Measurements from ENCODE around the gene EFNB3. TPM values are rescaled to one million over a fixed set of nuclear protein-coding genes. Genes with fewer than 3 reads are reported as not detected.

The EFNB3 gene
- total RNA-seq, 4 donors from 2014 or later, result 6.2 to 9.2 (median 9.0) TPM

DNA sequence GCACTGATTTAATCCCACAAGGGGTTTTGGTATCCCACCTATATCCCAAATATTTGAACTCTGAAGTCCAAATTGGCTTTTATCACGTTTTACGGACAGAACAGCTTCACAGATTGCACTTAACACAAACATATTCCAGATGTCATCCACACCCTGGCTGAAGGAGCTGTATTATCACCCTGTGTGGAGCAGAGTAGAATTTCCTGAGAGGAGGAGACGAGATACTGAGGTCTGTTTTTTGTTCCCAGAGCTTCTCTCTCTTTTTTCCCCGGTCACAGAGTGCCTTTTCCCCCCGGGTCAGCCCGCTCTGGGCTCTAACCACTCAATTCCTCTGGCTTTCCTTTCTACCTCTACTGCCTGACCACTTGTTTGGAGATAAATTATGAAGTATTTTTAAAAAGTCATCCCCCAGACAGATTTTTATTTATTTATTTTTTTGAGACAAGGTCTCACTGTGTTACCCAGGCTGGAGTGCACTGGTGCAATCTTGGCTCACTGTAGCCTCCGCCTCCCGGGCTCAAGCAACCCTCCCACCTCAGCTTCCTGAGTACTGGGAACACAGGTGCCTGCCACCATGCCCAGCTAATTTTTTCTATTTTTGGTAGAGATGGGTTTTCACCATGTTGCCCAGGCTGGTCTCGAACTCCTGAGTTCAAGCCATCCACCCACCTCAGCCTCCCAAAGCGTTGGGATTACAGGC is 43.2 kb downstream of the EFNB3 start:
- Histone ChIP-seq H3K4me1 (peaks cover 3% of the 10 kb centered on the region), H3K27me3 (no peaks in the 10 kb centered on the region), H3K36me3 (no peaks in the 10 kb centered on the region), H3K9me3 (no peaks in the 10 kb centered on the region), H3K27ac (no peak overlapping the region), H3K4me3 (no peak overlapping the region)
- no peak for DNase-seq (ENCODE audit: low spot score in 2 of 2)
- WGBS, result 64% methylated on average over 10 of the region's 10 CpGs
- TF ChIP-seq POLR2A (IDR thresholded peaks at IDR 0.05) (no peak), EP300 (IDR thresholded peaks at IDR 0.05) (no peak), POLR2AphosphoS5 (IDR thresholded peaks at IDR 0.05) (no peak)
- TF ChIP-seq, protein P1, sequence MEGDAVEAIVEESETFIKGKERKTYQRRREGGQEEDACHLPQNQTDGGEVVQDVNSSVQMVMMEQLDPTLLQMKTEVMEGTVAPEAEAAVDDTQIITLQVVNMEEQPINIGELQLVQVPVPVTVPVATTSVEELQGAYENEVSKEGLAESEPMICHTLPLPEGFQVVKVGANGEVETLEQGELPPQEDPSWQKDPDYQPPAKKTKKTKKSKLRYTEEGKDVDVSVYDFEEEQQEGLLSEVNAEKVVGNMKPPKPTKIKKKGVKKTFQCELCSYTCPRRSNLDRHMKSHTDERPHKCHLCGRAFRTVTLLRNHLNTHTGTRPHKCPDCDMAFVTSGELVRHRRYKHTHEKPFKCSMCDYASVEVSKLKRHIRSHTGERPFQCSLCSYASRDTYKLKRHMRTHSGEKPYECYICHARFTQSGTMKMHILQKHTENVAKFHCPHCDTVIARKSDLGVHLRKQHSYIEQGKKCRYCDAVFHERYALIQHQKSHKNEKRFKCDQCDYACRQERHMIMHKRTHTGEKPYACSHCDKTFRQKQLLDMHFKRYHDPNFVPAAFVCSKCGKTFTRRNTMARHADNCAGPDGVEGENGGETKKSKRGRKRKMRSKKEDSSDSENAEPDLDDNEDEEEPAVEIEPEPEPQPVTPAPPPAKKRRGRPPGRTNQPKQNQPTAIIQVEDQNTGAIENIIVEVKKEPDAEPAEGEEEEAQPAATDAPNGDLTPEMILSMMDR (IDR thresholded peaks at IDR 0.05), result no peak

DNA sequence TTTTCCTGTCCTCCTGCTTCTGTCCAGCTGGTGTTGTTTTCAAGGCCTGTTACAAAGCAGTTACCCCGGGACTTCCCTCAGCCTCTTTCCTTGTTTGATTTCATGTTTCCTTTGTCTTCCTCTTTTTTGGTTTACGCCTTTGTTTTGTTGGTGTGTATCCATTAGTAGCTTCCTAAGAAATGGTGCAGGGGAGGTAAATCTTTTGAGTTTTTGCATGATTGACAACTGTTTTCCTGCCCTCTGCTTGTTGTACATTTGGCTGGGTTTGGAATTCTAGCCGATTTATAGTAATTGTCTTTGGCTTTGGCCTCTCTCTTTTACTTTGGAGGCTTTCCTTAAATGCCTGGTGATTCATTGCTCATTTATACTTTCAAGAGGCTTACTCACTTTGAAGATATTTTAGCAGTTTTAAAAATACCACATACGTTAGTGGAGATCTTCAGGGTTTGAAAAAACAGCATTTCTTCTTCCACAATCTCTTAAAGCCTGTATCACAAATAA is 45.4 kb downstream of the EFNB3 start:
- Histone ChIP-seq H3K27me3 (no peaks in the 10 kb centered on the region), H3K4me3 (no peak overlapping the region), H3K4me1 (peaks cover 3% of the 10 kb centered on the region), H3K9me3 (no peaks in the 10 kb centered on the region), H3K36me3 (no peaks in the 10 kb centered on the region), H3K27ac (no peak overlapping the region)
- 70% methylated on average over 4 of the region's 4 CpGs for WGBS
- DNase-seq (ENCODE audit: low spot score in 2 of 2), result no peak
- TF ChIP-seq POLR2A (IDR thresholded peaks at IDR 0.05) (no peak), POLR2AphosphoS5 (IDR thresholded peaks at IDR 0.05) (no peak), EP300 (IDR thresholded peaks at IDR 0.05) (no peak)
- TF ChIP-seq, protein P1 (IDR thresholded peaks at IDR 0.05), result no peak

DNA sequence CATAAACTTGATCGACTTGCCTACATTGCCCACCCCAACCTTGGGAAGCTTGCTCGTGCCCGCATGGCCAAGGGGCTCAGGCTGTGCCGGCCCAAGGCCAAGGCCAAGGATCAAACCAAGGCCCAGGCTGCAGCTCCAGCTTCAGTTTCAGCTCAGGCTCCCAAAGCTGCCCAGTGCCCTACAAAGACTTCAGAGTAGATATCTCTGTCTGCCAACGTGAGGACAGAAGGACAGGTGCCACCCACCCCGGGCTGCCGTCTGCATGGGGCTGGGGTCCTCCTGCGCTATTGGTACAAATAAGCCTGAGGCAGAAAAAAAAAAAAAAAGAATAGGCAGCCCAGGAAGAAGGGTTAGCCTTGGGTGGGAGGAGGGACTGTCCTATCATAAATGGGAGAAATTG is 49.7 kb downstream of the EFNB3 start:
- TF ChIP-seq, protein P1 (IDR thresholded peaks at IDR 0.05), result no peak
- TF ChIP-seq POLR2A (IDR thresholded peaks at IDR 0.05) (no peak), EP300 (IDR thresholded peaks at IDR 0.05) (no peak), POLR2AphosphoS5 (IDR thresholded peaks at IDR 0.05) (no peak)
- no peak overlapping the region for H3K27ac ChIP-seq
- no peak for DNase-seq (ENCODE audit: low spot score in 2 of 2)
- H3K9me3 ChIP-seq, result no peaks in the 10 kb centered on the region
- WGBS, result 83% methylated on average over 7 of the region's 8 CpGs
- no peaks in the 10 kb centered on the region for H3K27me3 ChIP-seq
- no peak overlapping the region for H3K4me3 ChIP-seq
- H3K36me3 ChIP-seq, result no peaks in the 10 kb centered on the region
- H3K4me1 ChIP-seq, result no peaks in the 10 kb centered on the region

DNA sequence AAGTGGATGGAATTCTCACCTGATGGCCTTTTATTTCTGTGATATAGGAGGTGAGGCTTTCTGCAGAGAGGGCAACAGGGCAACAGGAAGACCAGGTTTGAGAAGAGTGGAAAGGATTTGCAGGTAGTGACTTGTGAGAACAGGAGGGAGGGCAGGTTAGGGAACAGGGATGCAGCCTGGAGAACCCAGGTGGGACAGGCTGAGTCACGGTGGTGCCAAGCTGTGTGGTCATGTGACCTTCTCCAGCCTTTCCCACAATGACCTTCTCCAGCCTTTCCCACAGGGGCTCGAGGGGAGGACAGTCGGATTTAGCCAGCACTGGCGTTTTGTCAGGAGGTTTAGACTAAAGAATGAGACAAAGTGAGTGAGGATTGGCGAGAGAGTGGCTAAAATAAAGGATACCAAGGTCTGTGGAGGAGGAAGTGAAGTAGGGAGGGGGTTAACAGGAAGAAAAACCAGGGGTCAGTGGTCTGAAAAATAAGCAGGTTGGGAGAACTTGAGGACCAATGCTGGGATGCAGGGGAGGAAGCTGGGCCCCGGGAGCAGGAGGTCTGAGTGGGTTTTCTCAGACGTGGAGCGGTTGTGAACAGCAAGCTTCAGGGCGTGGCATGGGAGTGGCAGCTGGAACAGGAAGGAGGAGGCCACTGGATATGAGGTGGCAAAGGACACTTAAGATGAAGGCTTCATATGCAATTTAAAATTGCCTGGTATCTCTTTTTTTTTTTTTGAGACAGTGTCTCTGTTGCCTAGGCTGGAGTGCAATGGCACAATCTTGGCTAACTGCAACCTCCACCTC is 50.3 kb downstream of the EFNB3 start:
- no peaks in the 10 kb centered on the region for H3K27me3 ChIP-seq
- no peaks in the 10 kb centered on the region for H3K4me1 ChIP-seq
- H3K9me3 ChIP-seq, result no peaks in the 10 kb centered on the region
- no peaks in the 10 kb centered on the region for H3K36me3 ChIP-seq
- H3K4me3 ChIP-seq, result no peak overlapping the region
- DNase-seq (ENCODE audit: low spot score in 2 of 2), result no peak
- TF ChIP-seq, protein P1 (IDR thresholded peaks at IDR 0.05), result no peak
- no peak for TF ChIP-seq POLR2A (IDR thresholded peaks at IDR 0.05)
- no peak for TF ChIP-seq EP300 (IDR thresholded peaks at IDR 0.05)
- no peak for TF ChIP-seq POLR2AphosphoS5 (IDR thresholded peaks at IDR 0.05)
- WGBS, result 47% methylated on average over 9 of the region's 9 CpGs
- H3K27ac ChIP-seq, result no peak overlapping the region

DNA sequence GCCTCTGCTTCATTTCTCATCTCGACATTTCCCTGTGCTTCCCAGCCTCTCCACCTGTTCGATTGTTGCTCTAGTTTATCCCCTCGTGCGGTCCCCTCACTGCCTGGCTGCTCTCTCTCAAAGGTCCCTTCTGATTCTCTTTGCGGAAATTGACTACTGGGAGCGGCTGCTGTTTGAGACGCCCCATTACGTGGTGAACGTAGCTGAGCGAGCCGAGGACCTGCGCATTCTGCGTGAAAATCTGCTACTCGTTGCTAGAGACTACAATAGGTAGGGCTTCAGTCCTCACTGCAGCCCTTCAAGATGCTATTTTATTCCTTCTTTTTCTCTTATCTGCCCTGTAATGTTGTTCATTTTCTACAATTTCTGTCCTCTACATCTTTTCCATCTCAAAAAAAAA is 52.0 kb downstream of the EFNB3 start:
- 88% methylated on average over 14 of the region's 14 CpGs for WGBS
- TF ChIP-seq, protein P1 (IDR thresholded peaks at IDR 0.05), result no peak
- TF ChIP-seq POLR2A (IDR thresholded peaks at IDR 0.05) (no peak), EP300 (IDR thresholded peaks at IDR 0.05) (no peak), POLR2AphosphoS5 (IDR thresholded peaks at IDR 0.05) (no peak)
- no peaks in the 10 kb centered on the region for H3K4me1 ChIP-seq
- no peak overlapping the region for H3K27ac ChIP-seq
- no peaks in the 10 kb centered on the region for H3K9me3 ChIP-seq
- H3K4me3 ChIP-seq, result no peak overlapping the region
- H3K27me3 ChIP-seq, result no peaks in the 10 kb centered on the region
- DNase-seq (ENCODE audit: low spot score in 2 of 2), result no peak
- no peaks in the 10 kb centered on the region for H3K36me3 ChIP-seq

Measured in suprapubic skin (tissue), 4 donors.